ENCODE measurements around the gene TMEFF2. TPM values are rescaled to one million over a fixed set of nuclear protein-coding genes. Genes with fewer than 3 reads are reported as not detected.

TMEFF2 gene
- total and polyA plus RNA-seq, 2 of the 4 experiments (the other 2 are of a cell fraction): 1.3 to 3.0 TPM

DNA sequence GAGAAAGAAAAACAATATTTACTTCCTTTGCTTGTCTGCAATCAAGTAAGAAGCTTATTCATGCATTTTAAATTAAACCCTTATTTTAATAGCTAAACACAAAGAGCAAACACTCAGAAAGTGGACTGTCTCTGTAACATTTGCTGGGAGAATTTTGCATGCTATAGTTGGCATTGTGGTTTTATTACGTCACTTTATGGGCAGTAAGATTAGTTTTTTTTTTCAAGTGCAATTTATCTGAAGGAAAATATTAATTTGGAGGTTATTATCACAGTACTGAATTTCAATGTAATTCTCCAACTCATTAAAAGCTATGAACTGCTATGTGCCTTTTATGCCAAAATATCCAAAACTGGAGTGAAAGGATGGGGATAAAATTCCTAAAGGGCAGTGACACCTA lies 103.3 kb downstream of the TMEFF2 start:
- H3K9me3 ChIP-seq (ENCODE audit: control insufficient read depth, insufficient read depth, low read length): no peaks in the 10 kb centered on the region
- H3K56ac ChIP-seq (ENCODE audit: extremely low read depth, insufficient read depth, low read length): no peak overlapping the region
- intact Hi-C loops (cut with micrococcal nuclease) (no loop called here), in situ Hi-C loops (cut with MboI; ENCODE audit: low sequenced_read_pairs) (no loop called here), dilution Hi-C loops (cut with HindIII; ENCODE audit: low sequenced_read_pairs, unreplicated experiment) (no loop called here)
- H3K27ac ChIP-seq (ENCODE audit: insufficient read depth, low read length): no peak overlapping the region
- H2AK5ac ChIP-seq (ENCODE audit: low read depth, low read length): no peak overlapping the region
- H4K20me1 ChIP-seq (ENCODE audit: insufficient read depth, low read length): no peaks in the 10 kb centered on the region
- no peaks in the 10 kb centered on the region for H3K9me1 ChIP-seq (ENCODE audit: insufficient read depth, low read length)
- POLR2A ChIA-PET (ENCODE audit: unreplicated experiment): interaction anchor here (0.6 kb wide), 1 partner anchor 20 kb away, joined by 4 read pairs; no protein-coding TSS in a partner anchor
- CTCF ChIA-PET: interaction anchor here (0.7 to 2.1 kb wide), 2 partner anchors 17 to 159 kb away, joined by 4 to 5 read pairs; no protein-coding TSS in a partner anchor
- no TSS peak for BruUV-seq (replicated peaks)
- ATAC-seq (ENCODE audit: low read depth) (no peak), DNase-seq (no peak)
- H2AK9ac ChIP-seq (replicated peaks; ENCODE audit: low read depth, low read length, poor library complexity): no peak overlapping the region
- H2BK120ac ChIP-seq (ENCODE audit: low read depth, low read length): no peak overlapping the region
- H2BK15ac ChIP-seq (ENCODE audit: low read depth, low read length): no peak overlapping the region
- H2BK5ac ChIP-seq (ENCODE audit: low read depth, low read length, poor library complexity, severe bottlenecking): no peak overlapping the region
- no peak overlapping the region for H3K4ac ChIP-seq (ENCODE audit: low read depth, low read length)
- no peak overlapping the region for H3K9ac ChIP-seq (ENCODE audit: low read depth, low read length)
- no peak for TF ChIP-seq FOS (IDR thresholded peaks at IDR 0.05; ENCODE audit: low read depth, low read length)
- no peak for TF ChIP-seq CEBPB (IDR thresholded peaks at IDR 0.05; ENCODE audit: low read depth, low read length)
- no peaks in the 10 kb centered on the region for H3K4me1 ChIP-seq (ENCODE audit: control insufficient read depth, insufficient read depth, low read length)
- no CpG with 5 or more reads among the region's 1 CpG for WGBS, 2 experiments (ENCODE audit: extremely low coverage in 2 of 2, insufficient read length in 1 of 2)
- H3K79me1 ChIP-seq (ENCODE audit: low read depth in 1 of 2, low read length in 2 of 2): no peaks in the 10 kb centered on the region
- H3K23ac ChIP-seq (ENCODE audit: low read depth, low read length): no peak overlapping the region
- no peak overlapping the region for H2BK20ac ChIP-seq (ENCODE audit: low read depth, low read length)
- H3K18ac ChIP-seq (ENCODE audit: low read depth, low read length): no peak overlapping the region
- no peak overlapping the region for H2AFZ ChIP-seq (replicated peaks; ENCODE audit: low read length, poor library complexity)
- no peaks in the 10 kb centered on the region for H3K36me3 ChIP-seq (ENCODE audit: control insufficient read depth, insufficient read depth, low read length)
- H3K4me3 ChIP-seq (ENCODE audit: insufficient read depth, low read depth, low read length): no peak overlapping the region
- no peak overlapping the region for H3K14ac ChIP-seq (replicated peaks; ENCODE audit: low read depth, low read length)
- no peaks in the 10 kb centered on the region for H3K27me3 ChIP-seq (ENCODE audit: control insufficient read depth, insufficient read depth, low read length)
- no peak overlapping the region for H4K5ac ChIP-seq (ENCODE audit: low read depth, low read length)
- no peak overlapping the region for H4K91ac ChIP-seq (ENCODE audit: insufficient read depth, low read depth, low read length)
- no peak overlapping the region for H4K8ac ChIP-seq (ENCODE audit: low read depth in 2 of 2, low read length in 2 of 2)
- no peak overlapping the region for H3K4me2 ChIP-seq (ENCODE audit: low read depth, low read length)

All from IMR-90 (cell line).